Pancreas (tissue), 10 donors: Measurements from ENCODE around the gene GJC1. TPM values are rescaled to one million over a fixed set of nuclear protein-coding genes. Genes with fewer than 3 reads are reported as not detected.

Experiments used
- ATAC-seq, 4 donors: fragments of 200-7000 bp; cut with Tn5 transposase; one replicate each; pipeline versions ENCODE4 v1.8.0 to v1.9.1; 2020; ENCODE audit warnings: mild to moderate bottlenecking in 4 of 4, moderate library complexity in 4 of 4
- DNase-seq, 6 donors: peaks; one replicate each; pipeline ENCODE4 v3.0.0-alpha.2; 2020
- FAIRE-seq: peaks from 2 replicates; lab custom pipeline; 2012; peaks lifted over from hg19 to GRCh38; lab: Jason Lieb, UNC
- H3K27ac ChIP-seq, 4 donors: fragments of 200-600 bp; sonication (generic); 1 replicate in 3 of 4; 2 replicates in 1 of 4; pipeline versions ENCODE4 v1.5.0 to v1.8.0; 2020
- H3K27me3 ChIP-seq, 4 donors: fragments of 200-600 bp; one replicate each; pipeline ENCODE4 v1.8.0; 2021
- H3K36me3 ChIP-seq, 3 donors: fragments of 200-600 bp; sonication (generic) in 1 of 3; one replicate each; pipeline versions ENCODE4 v1.5.0 to v1.8.0; 2020 to 2021
- H3K4me1 ChIP-seq, 3 donors: fragments of 200-600 bp; one replicate each; pipeline ENCODE4 v1.8.0; 2021
- H3K4me3 ChIP-seq, 4 donors: fragments of 200-600 bp; sonication (generic) in 2 of 4; one replicate each; pipeline versions ENCODE4 v1.5.0 to v1.8.0; 2020 to 2021
- H3K9me3 ChIP-seq, 4 donors: fragments of 200-600 bp; one replicate each; pipeline ENCODE4 v1.8.0; 2021
- CTCF ChIP-seq, 4 donors: fragments of 200-600 bp; sonication (generic) in 3 of 4; IDR thresholded peaks; one replicate each; pipeline versions ENCODE4 v1.5.0 to v1.8.0; 2021; ENCODE audit warnings: antibody characterized with exemption in 4 of 4
- WGBS, 2 donors: extraction: QIAGEN DNeasy Blood & Tissue Kit; methylation state at CpG; one replicate each; pipeline ENCODE4 v1.1.7; 2013; 5-methylcytosine and 5-hydroxymethylcytosine counted together
- intact Hi-C, 3 donors: fragments of 100-400 bp; cut with DNase I; formaldehyde crosslinking; loops; one replicate each; pipeline versions ENCODE4 v1.11.1 to v1.14.2; 2022
- polyA plus RNA-seq, 2 donors: library from polyadenylated mRNA; stranded (reverse); fragments of 200-250 nt; gene quantifications; one replicate each; pipeline ENCODE4 v1.2.3, GENCODE V29; 2013
- total RNA-seq, 6 donors: library from RNA; stranded (reverse); fragmentation: NEBNext Ultra II Directional in 4 of 6; extraction: Animal tissue kit (Norgen Biotek cat#: 25700) in 4 of 6; gene quantifications; one replicate each; pipeline versions ENCODE4 v1.2.1 to v1.2.4, GENCODE V29; 2021 to 2023
- donor health status: healthy with polysubstance abuse.
- donor health status: DM: no; HTN: no; CAD: no; lungs with moderate emphysema.
- donor health status: DM: no; HTN: no; CAD: no.
- donor health status: control.
- donor health status: control.
- donor health status: Bipolar disorder and iron deficiency.
- donor health status: DM: yes; HTN: yes; CAD: no.
- donor health status: DM: no; HTN: no; CAD: no.
- donor health status: DM: no; HTN: no; CAD: no.
- donor health status: DM: yes; HTN: yes; CAD: no.

Gene GJC1
- total and polyA plus RNA-seq, 8 donors = 0.58 to 3.1 (median 1.1) TPM

DNA sequence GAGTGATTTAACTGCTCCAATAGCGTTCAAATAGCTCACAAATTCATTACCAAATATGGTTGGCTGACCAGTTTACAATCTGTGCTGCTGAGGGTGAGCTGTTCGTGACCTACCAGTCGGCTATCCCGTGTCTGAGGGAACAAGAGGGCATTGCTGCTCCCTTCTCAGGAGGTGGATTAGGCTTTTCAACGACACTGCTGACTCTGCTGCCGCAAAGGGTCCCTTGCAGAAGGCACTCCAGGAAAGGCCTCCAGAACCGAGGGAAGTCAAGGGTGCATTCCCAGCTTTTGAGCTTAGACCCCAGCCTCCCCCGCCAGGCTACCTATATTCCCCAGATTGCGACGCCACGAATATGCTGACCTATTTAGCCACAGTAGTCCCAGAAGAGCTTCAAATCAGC is 32.3 kb downstream of the GJC1 start:
- FAIRE-seq = no peak
- intact Hi-C loops = no loop called here

DNA sequence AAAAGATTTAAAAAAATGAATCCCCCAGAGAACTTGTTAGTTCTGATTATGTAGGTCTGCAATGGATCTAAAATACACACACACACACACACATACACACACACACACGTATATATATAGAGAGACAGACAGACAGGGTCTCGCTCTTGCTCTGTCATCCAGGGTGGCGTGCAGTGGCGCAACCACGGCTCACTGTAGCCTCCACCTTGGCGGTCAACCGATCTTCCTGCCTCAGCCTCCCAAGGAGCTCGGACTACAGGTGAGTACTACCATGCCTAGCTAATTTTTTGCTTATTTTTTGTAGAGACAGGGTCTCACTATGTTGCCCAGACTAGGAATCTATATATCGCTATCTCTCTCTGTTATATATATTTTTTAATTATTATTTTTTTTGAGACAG is 33.4 kb downstream of the GJC1 start:
- no peak for FAIRE-seq
- no peak for TF ChIP-seq CTCF (IDR thresholded peaks at IDR 0.05)
- Histone ChIP-seq H3K27me3 (no peaks in the 10 kb centered on the region), H3K27ac (no peak overlapping the region), H3K9me3 (no peaks in the 10 kb centered on the region), H3K4me1 (no peaks in the 10 kb centered on the region), H3K4me3 (no peak overlapping the region), H3K36me3 (no peaks in the 10 kb centered on the region)
- no peak for ATAC-seq
- no peak for DNase-seq
- intact Hi-C loops = no loop called here
- 80 to 84% methylated on average over 9 of the region's 9 CpGs for WGBS, 2 donors

More for the DNA sequence above, 32.3 kb downstream of the GJC1 start:
- no peaks in the 10 kb centered on the region for H3K36me3 ChIP-seq
- H3K27ac ChIP-seq = no peak overlapping the region
- ATAC-seq = no peak
- DNase-seq = no peak
- 74 to 83% methylated on average over 11 of the region's 11 CpGs for WGBS, 2 donors
- no peaks in the 10 kb centered on the region for H3K4me1 ChIP-seq
- H3K9me3 ChIP-seq = no peaks in the 10 kb centered on the region
- TF ChIP-seq CTCF (IDR thresholded peaks at IDR 0.05) = no peak
- no peak overlapping the region for H3K4me3 ChIP-seq
- H3K27me3 ChIP-seq = no peaks in the 10 kb centered on the region

GRCh38 chr17:44795928-44796327 is 34.2 kb downstream of the GJC1 start:
- ATAC-seq (no peak), FAIRE-seq (no peak), DNase-seq (no peak)
- no peaks in the 10 kb centered on the region for H3K36me3 ChIP-seq
- no peak overlapping the region for H3K4me3 ChIP-seq
- TF ChIP-seq CTCF (IDR thresholded peaks at IDR 0.05) = no peak
- H3K27me3 ChIP-seq = no peaks in the 10 kb centered on the region
- intact Hi-C loops = no loop called here
- H3K27ac ChIP-seq = no peak overlapping the region
- 64 to 74% methylated on average over 10 of the region's 10 CpGs for WGBS, 2 donors
- H3K9me3 ChIP-seq = no peaks in the 10 kb centered on the region
- no peaks in the 10 kb centered on the region for H3K4me1 ChIP-seq

- no peaks in the 10 kb centered on the region for H3K27me3 ChIP-seq
- no peak overlapping the region for H3K4me3 ChIP-seq
- no peaks in the 10 kb centered on the region for H3K4me1 ChIP-seq
- no peaks in the 10 kb centered on the region for H3K9me3 ChIP-seq
- H3K36me3 ChIP-seq = no peaks in the 10 kb centered on the region
- ATAC-seq (no peak), FAIRE-seq (no peak), DNase-seq (no peak)
- intact Hi-C loops = no loop called here
- H3K27ac ChIP-seq = no peak overlapping the region
- no peak for TF ChIP-seq CTCF (IDR thresholded peaks at IDR 0.05)
- 69 to 80% methylated on average over 9 of the region's 9 CpGs for WGBS, 2 donors
Measured at GRCh38 chr17:44795421-44795820, 34.7 kb downstream of the GJC1 start.

DNA sequence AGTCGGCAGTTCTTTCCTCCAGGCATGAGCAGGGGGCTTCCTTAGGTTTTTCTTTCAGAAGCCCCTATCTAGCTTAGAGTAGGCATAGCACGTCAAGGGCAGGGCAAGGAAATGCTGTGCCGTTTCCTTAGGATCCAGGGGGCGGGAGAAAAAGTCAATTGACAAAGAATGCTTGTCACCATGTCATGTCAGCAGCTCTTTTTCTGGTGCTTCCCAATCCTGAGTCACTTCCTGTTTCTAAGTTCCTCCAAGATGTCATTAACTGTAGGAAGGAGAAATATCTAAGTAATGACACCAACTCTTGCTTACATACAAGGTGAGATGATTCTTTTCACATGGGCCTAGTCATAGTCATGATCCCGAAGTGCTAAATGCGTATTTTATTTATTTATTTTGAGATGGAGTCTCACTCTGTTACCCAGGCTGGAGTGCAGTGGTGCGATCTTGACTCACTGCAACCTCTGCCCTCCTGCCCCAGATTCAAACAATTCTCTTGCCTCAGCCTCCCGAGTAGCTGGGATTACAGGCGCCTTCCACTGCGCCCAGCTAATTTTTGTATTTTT is 35.2 kb downstream of the GJC1 start:
- FAIRE-seq (no peak), DNase-seq (no peak), ATAC-seq (peak in 2 of 4 donors; percentile 50 to 54)
- no peaks in the 10 kb centered on the region for H3K36me3 ChIP-seq
- no peak overlapping the region for H3K4me3 ChIP-seq
- TF ChIP-seq CTCF (IDR thresholded peaks at IDR 0.05) = no peak
- no peaks in the 10 kb centered on the region for H3K9me3 ChIP-seq
- H3K27me3 ChIP-seq = no peaks in the 10 kb centered on the region
- H3K4me1 ChIP-seq = no peaks in the 10 kb centered on the region
- intact Hi-C loops = no loop called here
- H3K27ac ChIP-seq = no peak overlapping the region
- 62 to 64% methylated on average over 10 of the region's 10 CpGs for WGBS, 2 donors
